ENCODE data around the gene CLPTM1L.

DNA sequence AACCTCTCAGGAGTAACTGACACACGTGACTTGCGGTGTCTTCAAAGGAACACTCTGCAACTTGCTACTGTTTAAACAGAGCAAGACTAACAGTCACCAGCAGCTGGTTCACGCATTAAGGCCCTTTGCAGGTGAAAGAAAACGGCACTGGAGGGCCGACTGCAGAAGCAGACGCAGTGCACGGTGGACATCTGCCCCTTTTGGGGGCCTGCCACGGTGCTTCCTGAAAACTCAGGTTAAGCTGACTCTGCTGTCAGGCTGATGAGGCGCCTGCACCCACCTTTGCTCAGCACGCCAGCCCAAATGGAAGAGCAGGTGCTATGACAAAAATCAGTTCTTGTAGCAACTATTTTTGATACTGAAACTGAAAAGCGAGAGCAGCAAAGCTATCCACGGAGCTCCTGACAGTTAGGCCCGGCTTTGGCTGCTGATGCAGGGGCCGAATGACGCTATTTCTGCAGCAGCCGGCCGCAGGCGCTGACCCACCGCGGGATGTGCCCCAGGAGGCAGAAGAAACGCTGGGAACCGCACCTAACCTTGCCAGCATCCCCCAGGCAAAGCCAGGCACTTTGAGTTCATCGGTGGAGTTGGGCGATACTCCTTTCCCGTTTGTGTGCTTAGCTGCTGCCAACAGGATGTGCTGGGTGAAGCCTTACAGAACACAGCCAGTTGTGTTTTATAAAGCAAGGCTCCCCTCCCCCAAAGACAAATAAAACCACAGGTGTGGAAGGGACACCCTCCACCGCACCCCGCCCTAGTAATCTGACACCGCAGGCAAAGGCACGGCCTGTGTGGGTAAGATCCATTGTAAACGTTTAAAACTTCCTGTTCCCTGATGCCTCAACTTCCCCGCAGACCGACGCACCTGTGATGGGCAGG is 29.0 kb downstream of the CLPTM1L start:
- TF ChIP-seq, protein P1, sequence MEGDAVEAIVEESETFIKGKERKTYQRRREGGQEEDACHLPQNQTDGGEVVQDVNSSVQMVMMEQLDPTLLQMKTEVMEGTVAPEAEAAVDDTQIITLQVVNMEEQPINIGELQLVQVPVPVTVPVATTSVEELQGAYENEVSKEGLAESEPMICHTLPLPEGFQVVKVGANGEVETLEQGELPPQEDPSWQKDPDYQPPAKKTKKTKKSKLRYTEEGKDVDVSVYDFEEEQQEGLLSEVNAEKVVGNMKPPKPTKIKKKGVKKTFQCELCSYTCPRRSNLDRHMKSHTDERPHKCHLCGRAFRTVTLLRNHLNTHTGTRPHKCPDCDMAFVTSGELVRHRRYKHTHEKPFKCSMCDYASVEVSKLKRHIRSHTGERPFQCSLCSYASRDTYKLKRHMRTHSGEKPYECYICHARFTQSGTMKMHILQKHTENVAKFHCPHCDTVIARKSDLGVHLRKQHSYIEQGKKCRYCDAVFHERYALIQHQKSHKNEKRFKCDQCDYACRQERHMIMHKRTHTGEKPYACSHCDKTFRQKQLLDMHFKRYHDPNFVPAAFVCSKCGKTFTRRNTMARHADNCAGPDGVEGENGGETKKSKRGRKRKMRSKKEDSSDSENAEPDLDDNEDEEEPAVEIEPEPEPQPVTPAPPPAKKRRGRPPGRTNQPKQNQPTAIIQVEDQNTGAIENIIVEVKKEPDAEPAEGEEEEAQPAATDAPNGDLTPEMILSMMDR (conservative IDR thresholded peaks at IDR 0.05 in 1 of 2, IDR thresholded peaks at IDR 0.05 in 1 of 2; ENCODE audit: extremely low read depth in 1 of 2, insufficient read depth in 1 of 2, low read depth in 1 of 2, low read length in 2 of 2): no peak
- TF ChIP-seq EZH2 (IDR thresholded peaks at IDR 0.05; ENCODE audit: borderline replicate concordance, low read length): no peak

Measured in mammary epithelial cell (primary cell).